T1000 (cell line): ENCODE data around the gene ZNF804B.

Source experiments
- DNase-seq: peaks from one replicate; lab custom pipeline; 2025; ENCODE audit warnings: mixed read lengths; lab: John Stamatoyannopoulos, UW

ZNF804B gene

DNA sequence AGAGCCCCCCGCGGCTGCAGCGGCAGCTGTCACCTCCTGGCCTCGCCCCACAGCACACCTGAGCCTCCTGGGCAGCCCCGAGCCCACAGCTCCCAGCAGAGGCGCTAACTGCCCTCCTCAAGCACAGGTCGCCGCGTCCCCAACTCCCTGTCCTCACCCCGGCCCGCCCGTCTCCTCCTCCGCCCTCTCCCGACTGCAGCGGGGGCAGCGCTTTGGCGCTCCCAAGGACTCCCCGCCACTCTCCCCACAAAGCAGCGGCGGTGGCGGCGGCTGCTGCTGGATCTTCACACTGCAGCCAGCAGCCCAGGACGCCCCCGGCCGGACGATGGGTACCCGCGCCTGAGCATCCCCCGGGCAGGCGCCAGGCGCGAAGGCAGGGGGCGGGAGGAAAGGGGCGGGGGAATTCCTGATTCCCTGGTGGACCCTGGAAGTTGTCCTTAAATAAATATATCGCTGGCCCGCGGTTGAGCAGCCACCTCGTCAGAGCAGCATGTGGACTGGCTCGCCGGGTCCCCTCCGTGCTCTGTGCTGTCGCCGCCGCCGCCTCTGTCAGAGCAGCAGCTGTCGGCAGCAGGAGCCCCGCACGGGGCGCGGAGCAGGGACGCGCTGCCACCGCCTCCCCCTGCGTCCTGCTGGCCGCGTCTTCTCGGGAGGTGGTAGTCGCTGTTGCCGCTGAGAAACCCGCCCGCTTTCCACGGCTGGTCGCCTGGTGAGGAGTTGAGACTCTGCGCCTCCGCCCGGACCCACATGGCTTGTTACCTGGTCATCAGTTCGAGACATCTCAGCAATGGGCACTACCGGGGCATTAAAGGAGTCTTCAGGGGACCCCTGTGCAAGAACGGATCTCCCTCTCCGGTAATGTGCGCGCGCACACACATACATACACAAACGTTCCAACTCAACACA lies at the start of gene ZNF804B:
TSS of gene ZNF804B (plus strand) at position 471 of the 906 bp plus-strand sequence. CDS start at position 748, 277 bp downstream.
- no peak for DNase-seq

DNA sequence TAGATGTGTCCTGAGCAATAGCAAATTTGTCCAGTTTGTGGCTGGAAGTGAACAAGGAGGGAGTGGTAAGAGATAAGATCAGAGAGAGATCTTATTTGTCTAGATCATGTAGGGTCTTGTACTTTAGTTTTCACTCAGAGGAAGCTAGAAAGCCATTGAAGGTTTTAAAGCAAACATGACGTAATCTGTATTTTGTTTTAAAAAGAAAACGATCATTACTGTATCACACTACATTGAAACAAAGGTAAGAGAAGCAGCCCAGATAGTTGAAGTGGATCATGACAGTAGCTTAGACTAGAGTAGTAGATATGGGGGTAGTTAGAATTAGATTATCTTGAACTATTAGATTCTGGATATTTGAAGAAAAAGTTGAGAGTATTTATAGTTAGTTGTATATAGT lies 23.6 kb upstream of the ZNF804B start:
- DNase-seq = no peak

DNA sequence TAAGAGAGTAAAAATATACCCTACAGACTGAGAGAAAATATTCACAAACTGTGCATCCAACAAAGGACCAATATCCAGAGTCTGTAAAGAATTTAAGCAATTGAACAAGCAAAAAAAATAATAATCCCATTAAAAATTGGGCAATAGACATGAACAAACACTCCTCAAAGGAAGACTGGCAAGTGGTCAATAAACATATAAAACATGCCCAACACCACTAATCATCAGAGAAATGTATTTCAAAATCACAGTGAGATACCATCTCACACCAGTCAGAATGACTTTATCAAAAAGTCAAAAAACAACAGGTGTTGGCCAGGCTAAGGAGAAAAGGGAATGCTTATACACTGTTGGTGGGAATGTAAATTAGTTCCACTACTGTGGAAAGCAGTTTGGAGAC lies 21.9 kb upstream of the ZNF804B start:
- DNase-seq = no peak

DNA sequence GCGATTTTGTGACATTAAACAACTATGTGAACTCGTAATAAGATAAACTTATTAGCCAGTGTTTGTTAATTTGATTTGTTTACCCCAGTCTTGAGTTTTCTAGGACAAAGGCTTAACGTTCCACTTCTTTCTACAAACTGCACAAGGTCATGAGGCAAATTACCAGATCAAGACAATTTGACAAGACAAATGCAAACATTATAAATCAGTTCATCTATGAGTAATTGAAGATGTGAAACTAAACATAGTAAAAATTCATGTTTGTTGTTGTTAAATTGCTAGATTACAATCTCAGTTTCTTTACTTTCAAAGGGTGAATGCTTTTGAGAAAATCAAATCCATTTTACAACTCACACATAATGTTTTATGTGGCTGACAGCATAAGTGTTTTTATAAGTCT lies 13.4 kb upstream of the ZNF804B start:
- DNase-seq = no peak

DNA sequence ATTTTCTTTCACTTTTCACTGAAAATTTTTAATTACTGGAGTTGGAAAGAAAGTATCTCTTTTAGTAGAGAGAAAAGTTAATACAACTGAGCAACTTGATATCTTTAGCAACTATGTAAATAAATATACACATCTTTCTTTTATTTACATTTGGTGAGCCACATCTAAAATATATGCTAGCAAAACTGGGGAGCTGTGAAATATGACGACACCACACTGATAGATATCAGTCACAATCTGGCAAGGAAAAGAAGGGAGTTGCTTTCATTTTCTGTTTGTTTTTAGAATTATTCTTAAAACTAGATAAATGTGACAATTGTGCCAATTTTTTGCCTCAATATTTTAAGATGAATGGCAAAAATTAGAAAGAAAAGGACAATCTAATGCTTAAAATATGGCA lies 2.7 kb upstream of the ZNF804B start:
- DNase-seq = no peak

DNA sequence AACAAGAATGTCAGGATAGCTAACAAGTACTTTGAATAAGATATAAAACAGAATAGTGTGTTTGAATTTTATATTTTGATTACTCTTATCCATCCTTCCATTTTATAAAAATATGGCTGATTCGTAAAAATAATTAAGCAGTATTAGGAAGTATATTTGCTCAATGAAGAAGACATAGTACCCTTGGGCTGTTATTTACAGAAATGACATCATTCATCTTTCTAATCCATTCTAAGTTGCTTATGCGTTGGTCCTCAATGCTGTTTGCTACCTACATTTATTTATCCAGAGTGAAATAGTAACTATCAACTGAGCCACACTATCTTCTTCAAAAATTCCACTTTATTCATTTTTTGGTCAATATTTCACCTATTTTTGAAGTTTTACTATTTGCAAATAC lies 2.1 kb upstream of the ZNF804B start:
- no peak for DNase-seq

DNA sequence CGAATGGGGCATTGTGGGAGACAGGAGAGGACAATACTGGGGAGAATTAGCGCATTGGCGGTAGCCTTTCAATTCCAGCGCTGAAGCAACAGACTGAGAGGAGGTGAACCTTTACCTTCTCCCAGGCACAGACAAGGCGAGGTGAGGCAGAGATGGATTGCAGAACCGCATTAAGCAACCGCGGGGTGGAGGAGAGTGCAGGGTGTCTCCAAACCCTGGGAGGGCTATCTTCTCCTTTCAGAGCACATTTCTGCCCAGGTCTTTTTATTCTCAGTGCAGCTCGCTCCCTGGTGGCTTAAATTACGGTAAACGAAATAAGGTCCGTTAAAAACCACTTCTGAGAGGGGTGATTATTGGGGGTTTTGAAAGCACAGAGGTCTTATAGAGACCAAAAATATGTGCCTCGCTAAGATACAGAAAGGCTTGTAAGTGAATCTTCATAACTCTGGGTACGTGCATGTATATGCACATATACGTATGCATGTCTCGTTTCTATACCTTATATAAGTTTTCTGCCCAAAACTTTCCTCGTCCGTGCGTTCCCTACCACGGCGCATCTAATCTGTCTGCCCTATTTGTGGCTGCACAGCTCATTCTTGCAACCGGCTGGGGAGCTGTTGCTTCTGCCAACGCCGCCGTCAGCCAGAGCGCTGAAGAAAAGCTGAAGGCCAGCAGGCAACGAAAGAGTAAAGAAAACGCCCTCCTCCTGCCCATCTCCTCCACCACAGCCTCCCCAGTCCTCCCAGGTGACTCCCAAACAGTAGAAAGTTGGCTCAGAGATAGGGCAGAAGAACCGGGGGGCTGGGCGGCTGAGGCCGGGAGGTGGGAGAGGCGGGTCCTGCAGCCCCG lies 895 bp upstream of the ZNF804B start:
- no peak for DNase-seq

DNA sequence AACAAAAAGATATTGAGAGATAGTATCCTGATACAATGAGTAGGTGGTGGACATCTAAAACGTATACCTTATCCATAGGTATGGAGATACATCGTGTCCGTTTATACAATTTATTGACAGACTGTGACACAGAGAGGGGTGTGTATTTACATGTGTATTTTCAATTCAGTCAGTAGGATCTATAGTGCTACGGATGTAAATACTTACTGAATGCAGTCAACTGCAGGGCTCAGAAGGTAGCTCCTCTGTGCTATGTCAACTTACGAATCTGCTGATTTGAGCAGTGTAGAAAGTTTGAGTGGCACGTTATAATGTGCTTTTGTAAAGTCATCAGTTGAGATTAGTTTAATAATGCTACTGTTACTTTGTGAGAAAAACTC lies 626 bp downstream of the ZNF804B start:
- no peak for DNase-seq

DNA sequence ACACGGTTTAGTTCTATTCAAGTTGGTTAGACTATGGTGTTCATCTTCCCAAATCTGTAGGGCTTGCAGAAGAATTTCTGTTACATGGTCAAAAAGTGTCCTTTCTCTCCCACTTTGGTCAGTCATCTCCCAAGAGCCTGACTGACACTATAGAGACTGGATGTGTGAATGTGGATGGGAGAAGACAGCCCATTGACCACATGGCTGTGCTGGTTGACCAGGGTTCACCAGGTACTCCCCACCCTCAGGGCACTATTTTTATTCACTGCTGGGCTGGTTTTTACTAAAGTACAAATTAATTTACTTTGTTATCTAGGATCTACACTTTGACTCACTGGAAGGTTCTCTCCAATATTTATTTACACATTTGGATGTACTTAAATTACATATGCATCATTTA lies 2.3 kb downstream of the ZNF804B start:
- no peak for DNase-seq

DNA sequence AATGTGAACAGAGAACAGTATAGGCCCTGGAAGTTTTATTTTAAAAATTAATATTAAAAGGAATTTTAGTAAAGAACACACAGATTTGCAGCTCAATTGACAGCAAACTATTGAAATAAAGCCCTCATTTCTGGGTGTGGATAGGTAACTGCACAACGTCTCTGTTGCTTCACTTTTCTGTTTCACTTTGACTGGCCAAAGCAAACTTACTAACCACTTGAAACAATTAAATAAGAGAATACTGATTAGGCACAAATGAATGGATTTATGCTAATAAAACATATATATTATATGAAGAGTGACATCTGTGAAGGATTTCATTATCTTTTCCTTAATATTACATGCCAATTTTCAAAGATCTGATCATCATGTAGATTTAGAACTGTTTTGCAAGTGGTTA lies 11.9 kb downstream of the ZNF804B start:
- no peak for DNase-seq

DNA sequence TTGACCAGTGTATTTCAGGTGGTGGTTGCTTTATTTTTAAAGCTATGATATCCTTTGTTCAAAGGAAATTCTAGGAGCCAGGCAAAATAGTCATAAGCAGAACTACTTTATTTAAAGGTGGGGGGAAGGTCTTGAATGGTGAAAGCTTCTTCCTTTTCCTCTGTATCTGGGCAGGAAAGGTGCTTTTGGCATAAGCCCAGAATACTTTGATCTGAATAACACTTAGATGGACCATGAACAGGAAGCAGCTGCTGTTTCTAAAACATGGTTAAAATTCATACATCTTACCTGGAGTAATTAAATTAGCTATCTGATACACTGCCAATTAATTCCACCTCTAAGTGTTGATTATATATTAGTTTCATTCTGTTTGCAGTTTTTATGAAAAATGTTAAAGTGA lies 13.3 kb downstream of the ZNF804B start:
- no peak for DNase-seq

DNA sequence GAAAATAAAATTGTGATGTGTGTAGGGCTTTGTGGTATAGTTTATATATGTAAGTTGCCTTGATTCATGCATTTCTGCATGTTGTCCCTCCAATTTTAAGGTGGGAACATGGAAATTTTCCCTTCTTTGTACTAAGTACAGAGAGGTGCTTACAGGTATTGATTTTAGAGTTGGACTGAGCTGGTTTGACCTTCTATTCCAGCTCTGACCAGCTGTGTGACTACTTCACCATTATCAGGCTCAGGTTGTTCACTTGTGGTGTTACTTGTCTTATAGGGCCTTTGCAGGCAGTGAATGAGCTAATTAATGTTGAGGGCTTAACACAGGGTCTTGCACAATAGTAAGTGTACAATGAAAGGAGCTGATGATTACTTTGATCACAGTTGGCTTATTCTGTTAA lies 16.3 kb downstream of the ZNF804B start:
- DNase-seq = no peak

DNA sequence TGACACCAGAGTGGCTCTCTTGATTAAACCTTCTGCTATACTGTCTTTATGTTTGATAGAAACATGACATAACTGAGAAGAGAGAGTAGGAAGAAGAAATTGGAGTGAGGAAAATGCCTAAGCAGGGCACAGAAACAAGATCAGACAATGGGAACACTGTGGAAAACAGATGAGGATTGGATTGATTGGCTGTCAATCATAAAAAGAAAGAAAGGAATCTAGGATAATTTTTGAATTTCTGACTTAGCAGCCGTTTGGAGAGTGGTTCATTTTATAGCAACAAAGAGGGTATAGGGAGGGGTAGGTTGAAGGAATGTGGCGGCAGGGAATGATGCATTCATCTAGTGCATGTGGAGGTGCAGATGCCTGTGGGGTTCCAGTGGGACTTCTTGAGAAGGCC lies 28.3 kb downstream of the ZNF804B start:
- DNase-seq = no peak

DNA sequence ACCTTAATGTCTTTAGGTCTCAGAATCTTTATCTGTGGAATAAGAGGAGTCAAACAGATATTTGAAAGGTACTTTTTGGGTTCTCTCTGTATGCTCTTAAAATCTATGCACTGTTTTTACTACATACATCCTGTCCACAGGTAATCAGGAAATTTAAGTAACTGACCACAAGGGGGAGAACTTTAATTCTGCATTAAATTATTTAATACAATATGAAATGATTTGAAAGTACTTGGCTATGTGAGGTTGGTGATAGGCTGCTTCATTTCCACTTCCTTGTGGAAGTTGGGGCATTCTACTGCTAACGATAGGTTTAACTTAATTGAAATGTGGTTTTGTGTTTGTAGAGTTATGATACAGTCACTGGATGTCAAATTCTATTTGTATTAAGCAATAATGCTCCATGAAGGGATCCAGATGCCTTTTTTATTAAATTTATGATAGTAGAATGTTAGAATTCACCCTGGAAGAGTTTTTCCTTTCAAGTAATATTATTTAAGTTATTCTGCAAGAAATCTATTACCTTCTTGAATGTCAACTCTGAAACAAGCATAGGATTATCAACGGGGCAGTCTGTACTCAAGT lies 30.1 kb downstream of the ZNF804B start:
- no peak for DNase-seq

DNA sequence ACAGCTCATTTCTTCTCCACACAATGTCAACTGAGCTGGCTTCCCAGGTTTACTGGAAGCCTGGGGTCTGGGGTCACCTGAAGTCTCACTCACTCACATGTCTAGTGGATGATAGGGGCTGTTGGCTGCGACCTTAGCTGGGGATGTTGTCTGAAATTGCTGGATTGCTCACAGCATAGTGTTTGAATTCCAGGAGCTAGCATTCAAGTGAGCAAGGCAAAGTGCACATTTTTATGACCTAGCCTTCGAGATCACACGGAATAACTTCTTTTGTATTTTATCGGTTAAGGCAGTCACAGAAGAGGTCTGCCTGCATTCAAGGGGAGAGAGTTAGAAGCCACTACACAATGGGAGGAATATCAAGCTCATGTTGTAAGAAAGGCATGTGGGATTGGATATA lies 32.4 kb downstream of the ZNF804B start:
- no peak for DNase-seq

DNA sequence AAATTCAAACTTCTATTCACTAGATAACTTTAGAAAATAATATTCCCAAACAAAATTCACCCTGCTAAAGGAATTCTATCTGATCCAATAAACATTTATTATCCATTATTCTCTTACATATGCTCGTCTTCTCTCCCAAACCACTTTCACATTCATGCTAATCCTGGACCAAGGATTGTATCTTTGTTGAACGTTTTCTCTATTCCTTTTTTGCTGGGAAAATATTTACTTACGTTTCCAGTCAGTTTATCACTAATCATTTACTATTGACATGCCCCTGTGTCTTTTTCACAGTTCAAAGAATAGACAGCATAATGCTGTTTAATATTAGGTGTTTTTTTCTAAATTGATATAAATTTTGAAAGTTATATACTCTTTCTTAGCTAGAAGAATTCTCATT lies 32.9 kb downstream of the ZNF804B start:
- DNase-seq = no peak

DNA sequence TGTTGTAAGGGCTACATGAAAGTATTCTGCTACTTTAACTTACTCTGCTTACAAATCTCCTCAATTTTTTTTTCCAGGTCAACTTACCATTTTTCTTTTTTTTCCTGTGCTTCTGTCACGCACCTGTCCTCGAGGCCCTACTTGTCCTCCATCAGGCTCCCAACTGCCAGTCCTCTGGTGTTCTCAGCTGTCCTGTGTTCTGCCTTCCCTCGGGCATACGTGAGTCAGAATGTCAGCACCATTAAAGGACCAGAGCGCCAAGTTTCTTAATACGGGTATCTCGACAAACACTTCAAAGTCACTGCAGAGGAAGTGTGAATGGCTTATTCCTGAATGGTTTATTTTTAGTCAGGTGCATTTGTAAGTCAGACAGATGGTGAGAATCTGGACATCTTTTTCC lies 36.1 kb downstream of the ZNF804B start, which contains the start of gene TEX47:
TSS of gene TEX47 (minus strand) at position 185 of the 400 bp plus-strand sequence. CDS start 795 bp downstream, outside the sequence.
- DNase-seq = no peak

DNA sequence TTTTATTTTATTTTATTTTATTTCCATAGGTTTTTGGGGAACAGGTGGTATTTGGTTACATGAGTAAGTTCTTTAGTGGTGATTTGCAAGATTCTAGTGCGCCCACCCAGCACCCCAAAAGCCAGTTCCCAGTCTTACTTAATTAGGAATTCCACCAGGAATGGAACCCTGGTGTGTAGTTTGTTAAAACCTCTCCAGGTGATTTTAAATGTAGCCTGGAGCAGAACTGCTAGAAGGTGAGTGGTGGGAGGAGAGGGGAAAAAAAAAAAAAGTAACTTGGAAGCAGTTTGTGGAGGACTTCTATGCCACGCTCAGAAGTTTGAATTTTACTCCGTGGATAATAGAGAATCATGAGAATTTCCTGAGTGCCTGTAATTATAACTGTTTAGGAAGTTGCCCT lies 41.5 kb downstream of the ZNF804B start:
- no peak for DNase-seq

DNA sequence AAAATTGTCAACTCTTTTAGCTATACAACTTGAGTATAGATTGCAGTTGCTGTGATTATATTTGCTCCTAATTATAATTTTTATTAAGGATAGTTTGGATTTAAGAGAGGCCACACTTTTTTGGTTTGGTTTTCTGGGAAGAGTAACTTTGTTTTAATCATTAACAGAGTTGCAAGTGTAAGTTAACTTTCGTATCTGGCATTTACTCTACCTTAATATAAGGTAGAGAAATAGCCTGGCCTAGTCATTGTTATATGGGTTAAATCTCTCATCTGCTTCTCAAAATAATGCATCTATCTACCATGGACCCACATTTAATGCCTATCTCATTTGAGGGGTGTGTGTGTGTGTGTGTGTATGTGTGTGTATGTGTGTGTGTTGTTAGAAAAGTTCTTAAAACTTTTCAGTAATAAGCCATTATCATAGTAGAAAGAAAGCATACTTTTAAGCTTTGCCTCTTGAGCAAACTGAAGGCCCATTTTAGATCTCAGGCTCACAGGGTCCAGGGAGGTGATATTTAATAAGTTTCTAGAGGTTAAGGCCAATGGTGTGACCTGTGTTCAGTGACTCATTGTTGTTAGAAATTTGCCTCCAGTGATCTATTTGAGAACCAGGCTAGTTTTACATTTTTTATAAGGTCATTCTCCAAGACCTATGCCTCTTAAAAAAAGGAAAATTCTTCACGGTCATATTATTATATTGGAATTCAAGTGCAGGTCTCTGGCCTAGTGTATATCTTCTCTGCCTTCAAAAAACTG lies 47.0 kb downstream of the ZNF804B start:
- DNase-seq = no peak

DNA sequence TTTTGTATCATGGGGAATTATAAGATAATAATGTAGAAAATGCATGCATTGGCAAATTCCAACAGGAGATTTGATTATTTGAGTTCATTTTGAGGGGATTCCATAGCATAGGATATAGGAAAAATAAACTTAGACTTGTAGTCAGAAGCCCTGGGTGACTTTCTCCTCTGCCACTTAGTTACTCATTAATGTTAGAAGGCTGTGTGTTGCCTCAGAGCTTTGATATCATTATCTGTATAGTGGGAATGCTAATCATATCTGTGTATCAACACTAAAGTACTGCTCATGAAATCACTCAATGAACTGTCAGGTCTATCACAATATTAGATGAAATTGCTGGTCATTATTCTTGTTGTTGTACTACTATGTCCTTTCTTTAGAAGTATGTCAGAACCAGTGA lies 59.1 kb downstream of the ZNF804B start:
- no peak for DNase-seq

DNA sequence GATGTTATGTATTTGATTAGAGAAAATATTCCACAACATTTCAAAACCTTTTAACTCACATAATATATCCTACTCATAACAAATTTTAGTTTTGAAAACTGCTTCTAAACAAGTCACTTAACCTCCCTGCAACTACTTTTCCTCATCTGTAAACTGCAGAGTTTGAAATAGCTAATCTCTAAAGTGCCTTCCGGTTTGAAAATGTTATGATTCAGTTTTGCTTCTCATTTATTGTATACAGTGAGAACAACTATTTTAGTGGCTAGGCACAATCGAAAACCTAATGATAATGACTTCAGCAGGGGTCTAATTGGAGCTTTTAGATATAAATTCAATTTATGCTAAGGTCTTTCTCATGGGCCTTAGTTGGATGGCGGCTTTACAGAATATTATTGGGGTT lies 66.7 kb downstream of the ZNF804B start:
- no peak for DNase-seq
